Sigmoid colon (tissue), 7 donors: ENCODE data around the gene FGD3. TPM values are rescaled to one million over a fixed set of nuclear protein-coding genes. Genes with fewer than 3 reads are reported as not detected.

Experiments
- DNase-seq: peaks from one replicate; pipeline ENCODE4 v3.0.0-alpha.2; 2019
- H3K27ac ChIP-seq, 4 donors: fragments of 200-600 bp; sonication (generic); one replicate each; pipeline ENCODE4 v1.5.1; 2016 to 2019; ENCODE audit warnings: mild to moderate bottlenecking in 1 of 4
- H3K27me3 ChIP-seq, 3 donors: fragments of 200-600 bp; sonication (generic); one replicate each; pipeline ENCODE4 v1.5.1; 2019; ENCODE audit warnings: mild to moderate bottlenecking in 1 of 3
- H3K36me3 ChIP-seq, 4 donors: fragments of 200-600 bp; sonication (generic); one replicate each; pipeline ENCODE4 v1.5.1; 2016 to 2019
- H3K4me1 ChIP-seq, 4 donors: fragments of 200-600 bp; sonication (generic); one replicate each; pipeline ENCODE4 v1.5.1; 2017 to 2019
- H3K4me3 ChIP-seq, 4 donors: fragments of 200-600 bp; sonication (generic); one replicate each; pipeline ENCODE4 v1.5.1; 2017 to 2019; ENCODE audit warnings: mild to moderate bottlenecking in 2 of 4, moderate library complexity in 1 of 4
- H3K9me3 ChIP-seq, 4 donors: fragments of 200-600 bp in 3 of 4; sonication (generic) in 3 of 4; one replicate each; pipeline versions ENCODE4 v1.5.1 to v1.6.1; 2013 to 2019
- EP300 ChIP-seq, 4 donors: sonication (generic); formaldehyde crosslinking; IDR thresholded peaks; one replicate each; pipeline ENCODE4 v1.6.1; 2017; ENCODE audit warnings: antibody characterized with exemption in 4 of 4
- POLR2A ChIP-seq, 2 donors: fragments of 450-650 bp; IDR thresholded peaks; one replicate each; pipeline ENCODE4 v1.6.1; 2016; ENCODE audit warnings: antibody characterized with exemption in 2 of 2, mild to moderate bottlenecking in 2 of 2, moderate library complexity in 2 of 2
- POLR2AphosphoS5 ChIP-seq, 4 donors: sonication (generic); formaldehyde crosslinking; IDR thresholded peaks; one replicate each; pipeline ENCODE4 v1.6.1; 2017; ENCODE audit warnings: antibody characterized with exemption in 4 of 4
- WGBS, 2 donors: extraction: QIAGEN DNeasy Blood & Tissue Kit; methylation state at CpG; one replicate each; pipeline ENCODE4 v1.1.7; 2013; 5-methylcytosine and 5-hydroxymethylcytosine counted together
- intact Hi-C: fragments of 100-400 bp; cut with DNase I; formaldehyde crosslinking; loops from one replicate; pipeline ENCODE4 v1.15.1; 2023
- polyA plus RNA-seq, 3 donors: library from polyadenylated mRNA; stranded (reverse); fragments of 200-250 nt; gene quantifications; one replicate each; pipeline ENCODE4 v1.2.3, GENCODE V29; 2013
- total RNA-seq, 4 donors: library from RNA; depleted of rRNA; stranded (reverse); fragments of >200 nt; gene quantifications; one replicate each; pipeline ENCODE4 v1.1.0, GENCODE V29; 2016
- TF ChIP-seq, protein P1 (sequence below), 4 experiments: fragments of 450-650 bp in 3 of 4; fragments of 200-600 bp in 1 of 4; IDR thresholded peaks; one replicate each; pipeline ENCODE4 v1.5.1; 2016 to 2019; ENCODE audit warnings: antibody characterized with exemption in 4 of 4, mild to moderate bottlenecking in 3 of 4, moderate library complexity in 2 of 4
- donor health status: healthy with polysubstance abuse.
- donor health status: Bipolar disorder and iron deficiency.
- donor health status: healthy.

The FGD3 gene
- total and polyA plus RNA-seq, 7 donors, result 1.8 to 18.0 (median 3.7) TPM

DNA sequence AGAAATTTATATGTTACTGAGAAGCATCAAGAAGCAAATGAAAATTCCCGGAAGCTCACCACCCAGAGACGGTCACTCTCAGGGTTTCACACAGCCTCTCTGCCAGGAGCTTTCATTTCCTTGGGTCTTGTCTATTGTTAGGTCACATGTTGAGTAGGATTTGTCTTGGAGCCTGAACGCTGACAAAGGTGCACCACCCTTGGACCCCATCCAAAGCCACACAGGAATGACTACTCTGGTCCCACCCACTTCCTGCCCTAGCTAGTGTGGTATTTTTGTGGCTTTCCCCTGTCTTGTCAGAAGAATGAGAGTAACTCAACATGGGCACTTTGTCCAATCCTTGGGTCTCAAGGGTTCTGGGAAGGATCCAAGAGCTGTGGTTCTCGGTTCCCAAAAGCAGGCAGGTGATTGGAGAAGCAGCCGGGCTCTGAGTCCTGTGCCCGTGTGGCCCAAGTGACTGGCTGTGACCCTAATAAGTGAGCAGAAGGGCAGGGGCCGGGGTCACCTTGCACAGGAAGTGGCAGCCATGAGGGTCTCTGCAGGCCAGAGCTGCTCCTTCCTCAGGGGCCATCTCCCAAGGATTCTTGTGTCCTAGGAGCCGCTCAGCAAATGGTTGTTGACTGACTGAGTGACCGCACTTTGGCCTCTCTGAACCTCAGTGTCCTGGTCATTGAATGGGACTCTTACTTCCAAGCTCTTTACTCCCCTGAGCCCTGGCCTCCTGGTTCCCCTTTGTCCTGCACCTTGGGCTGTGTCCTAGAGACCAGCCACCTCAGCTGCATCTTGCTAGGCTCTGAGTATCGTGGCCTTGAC is 6.9 kb downstream of the FGD3 start:
- Histone ChIP-seq H3K27me3 (peaks cover 0 to 6% (median 5%) of the 10 kb centered on the region in 3 donors), H3K4me3 (no peak overlapping the region), H3K4me1 (no peaks in the 10 kb centered on the region), H3K36me3 (no peaks in the 10 kb centered on the region), H3K27ac (no peak overlapping the region), H3K9me3 (no peaks in the 10 kb centered on the region)
- TF ChIP-seq POLR2AphosphoS5 (IDR thresholded peaks at IDR 0.05), result no peak
- TF ChIP-seq POLR2A (IDR thresholded peaks at IDR 0.05), result no peak
- TF ChIP-seq EP300 (IDR thresholded peaks at IDR 0.05), result no peak
- TF ChIP-seq, protein P1, sequence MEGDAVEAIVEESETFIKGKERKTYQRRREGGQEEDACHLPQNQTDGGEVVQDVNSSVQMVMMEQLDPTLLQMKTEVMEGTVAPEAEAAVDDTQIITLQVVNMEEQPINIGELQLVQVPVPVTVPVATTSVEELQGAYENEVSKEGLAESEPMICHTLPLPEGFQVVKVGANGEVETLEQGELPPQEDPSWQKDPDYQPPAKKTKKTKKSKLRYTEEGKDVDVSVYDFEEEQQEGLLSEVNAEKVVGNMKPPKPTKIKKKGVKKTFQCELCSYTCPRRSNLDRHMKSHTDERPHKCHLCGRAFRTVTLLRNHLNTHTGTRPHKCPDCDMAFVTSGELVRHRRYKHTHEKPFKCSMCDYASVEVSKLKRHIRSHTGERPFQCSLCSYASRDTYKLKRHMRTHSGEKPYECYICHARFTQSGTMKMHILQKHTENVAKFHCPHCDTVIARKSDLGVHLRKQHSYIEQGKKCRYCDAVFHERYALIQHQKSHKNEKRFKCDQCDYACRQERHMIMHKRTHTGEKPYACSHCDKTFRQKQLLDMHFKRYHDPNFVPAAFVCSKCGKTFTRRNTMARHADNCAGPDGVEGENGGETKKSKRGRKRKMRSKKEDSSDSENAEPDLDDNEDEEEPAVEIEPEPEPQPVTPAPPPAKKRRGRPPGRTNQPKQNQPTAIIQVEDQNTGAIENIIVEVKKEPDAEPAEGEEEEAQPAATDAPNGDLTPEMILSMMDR (IDR thresholded peaks at IDR 0.05), result no peak
- no peak for DNase-seq
- 52 to 56% methylated on average over 10 of the region's 10 CpGs for WGBS, 2 donors
- intact Hi-C loops, result no loop called here

DNA sequence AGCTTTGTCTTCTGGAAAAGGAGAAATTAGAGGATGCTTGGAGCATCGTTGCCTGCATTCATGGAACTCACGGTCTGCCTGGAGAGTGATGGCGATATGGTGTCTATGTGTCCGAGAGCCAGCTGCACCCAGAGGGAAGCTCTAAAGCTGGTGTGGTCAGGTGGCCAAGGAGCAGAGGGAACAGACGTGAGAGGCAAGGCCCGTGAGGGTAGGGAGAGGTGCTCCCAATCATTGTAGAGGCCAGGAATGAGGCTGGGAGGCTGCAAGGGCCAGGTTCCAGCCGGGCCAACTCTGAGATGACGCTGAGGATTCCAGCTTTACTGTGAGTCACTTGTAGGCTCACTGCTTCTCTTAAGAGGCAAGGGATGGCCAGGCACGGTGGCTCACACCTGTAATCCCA is 7.6 kb downstream of the FGD3 start:
- no peaks in the 10 kb centered on the region for H3K27me3 ChIP-seq
- intact Hi-C loops, result no loop called here
- whole genome bisulfite sequencing, 2 donors, result 88 to 90% methylated on average over 9 of the region's 9 CpGs

DNA sequence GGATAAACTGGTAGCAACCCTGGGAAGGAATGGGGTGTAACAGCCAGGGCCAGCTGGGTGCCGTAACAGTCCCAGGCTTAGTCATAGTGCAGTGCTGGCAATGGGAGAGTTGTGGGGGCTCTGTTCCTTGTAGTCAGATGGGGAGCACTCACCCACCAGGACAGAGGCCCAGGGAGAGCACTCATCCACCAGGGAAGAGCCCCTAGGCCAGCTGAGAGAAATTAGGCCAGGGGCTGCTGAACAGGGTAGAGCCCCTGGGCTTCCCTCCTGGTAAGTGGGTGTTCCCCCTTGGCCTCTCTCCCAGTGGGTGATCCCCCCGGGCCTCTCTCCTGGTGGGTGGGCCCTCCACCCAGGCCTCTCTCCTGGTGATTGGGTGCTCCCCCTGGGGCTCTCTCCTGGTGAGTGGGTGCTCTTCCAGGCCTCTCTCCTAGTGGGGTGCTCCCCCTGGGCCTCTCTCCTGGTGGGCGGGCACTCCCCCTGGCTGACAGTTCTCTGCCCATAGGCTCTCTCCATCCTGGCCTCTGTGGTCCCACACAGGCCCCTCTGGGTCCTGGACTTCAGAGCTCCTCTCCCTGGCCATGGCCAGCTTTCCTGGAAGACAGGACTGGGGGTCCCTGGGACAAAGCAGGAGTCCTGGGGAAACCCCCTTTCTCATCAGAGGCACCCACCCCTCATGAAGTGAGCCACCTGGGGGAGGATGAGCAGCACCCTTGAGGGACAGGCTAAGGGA is 13.4 kb downstream of the FGD3 start:
- H3K36me3 ChIP-seq, result no peaks in the 10 kb centered on the region
- TF ChIP-seq EP300 (IDR thresholded peaks at IDR 0.05) (no peak), POLR2A (IDR thresholded peaks at IDR 0.05) (no peak), POLR2AphosphoS5 (IDR thresholded peaks at IDR 0.05) (no peak)
- TF ChIP-seq, protein P1 (IDR thresholded peaks at IDR 0.05), result no peak
- no peaks in the 10 kb centered on the region for H3K4me1 ChIP-seq
- no peak overlapping the region for H3K27ac ChIP-seq
- intact Hi-C loops, result no loop called here
- peaks cover 0 to 5% (median 0%) of the 10 kb centered on the region in 4 donors for H3K9me3 ChIP-seq
- DNase-seq, result no peak
- H3K27me3 ChIP-seq, result no peaks in the 10 kb centered on the region
- no peak overlapping the region for H3K4me3 ChIP-seq
- 94% methylated on average over 3 of the region's 3 CpGs for WGBS, 2 donors

More for the DNA sequence above, 7.6 kb downstream of the FGD3 start:
- TF ChIP-seq, protein P1 (IDR thresholded peaks at IDR 0.05), result no peak
- TF ChIP-seq EP300 (IDR thresholded peaks at IDR 0.05) (no peak), POLR2AphosphoS5 (IDR thresholded peaks at IDR 0.05) (no peak), POLR2A (IDR thresholded peaks at IDR 0.05) (no peak)
- DNase-seq, result no peak
- H3K4me3 ChIP-seq, result no peak overlapping the region
- H3K9me3 ChIP-seq, result no peaks in the 10 kb centered on the region
- H3K36me3 ChIP-seq, result no peaks in the 10 kb centered on the region
- no peak overlapping the region for H3K27ac ChIP-seq
- H3K4me1 ChIP-seq, result no peaks in the 10 kb centered on the region

GRCh38 chr9:92961627-92962302 is 14.4 kb downstream of the FGD3 start:
- Histone ChIP-seq H3K36me3 (no peaks in the 10 kb centered on the region), H3K4me3 (no peak overlapping the region), H3K27me3 (no peaks in the 10 kb centered on the region), H3K9me3 (peaks cover 0 to 5% (median 0%) of the 10 kb centered on the region in 4 donors), H3K4me1 (no peaks in the 10 kb centered on the region), H3K27ac (no peak overlapping the region)
- intact Hi-C loops, result no loop called here
- WGBS, 2 donors, result 73 to 77% methylated on average over 3 of the region's 3 CpGs
- TF ChIP-seq POLR2A (IDR thresholded peaks at IDR 0.05) (no peak), POLR2AphosphoS5 (IDR thresholded peaks at IDR 0.05) (no peak), EP300 (IDR thresholded peaks at IDR 0.05) (no peak)
- TF ChIP-seq, protein P1 (IDR thresholded peaks at IDR 0.05), result no peak
- no peak for DNase-seq
